ENCODE data around the gene ICE2.
A peak's percentile ranks its signal among the peaks of the same experiment; 100 is the strongest.

The ICE2 gene, protein sequence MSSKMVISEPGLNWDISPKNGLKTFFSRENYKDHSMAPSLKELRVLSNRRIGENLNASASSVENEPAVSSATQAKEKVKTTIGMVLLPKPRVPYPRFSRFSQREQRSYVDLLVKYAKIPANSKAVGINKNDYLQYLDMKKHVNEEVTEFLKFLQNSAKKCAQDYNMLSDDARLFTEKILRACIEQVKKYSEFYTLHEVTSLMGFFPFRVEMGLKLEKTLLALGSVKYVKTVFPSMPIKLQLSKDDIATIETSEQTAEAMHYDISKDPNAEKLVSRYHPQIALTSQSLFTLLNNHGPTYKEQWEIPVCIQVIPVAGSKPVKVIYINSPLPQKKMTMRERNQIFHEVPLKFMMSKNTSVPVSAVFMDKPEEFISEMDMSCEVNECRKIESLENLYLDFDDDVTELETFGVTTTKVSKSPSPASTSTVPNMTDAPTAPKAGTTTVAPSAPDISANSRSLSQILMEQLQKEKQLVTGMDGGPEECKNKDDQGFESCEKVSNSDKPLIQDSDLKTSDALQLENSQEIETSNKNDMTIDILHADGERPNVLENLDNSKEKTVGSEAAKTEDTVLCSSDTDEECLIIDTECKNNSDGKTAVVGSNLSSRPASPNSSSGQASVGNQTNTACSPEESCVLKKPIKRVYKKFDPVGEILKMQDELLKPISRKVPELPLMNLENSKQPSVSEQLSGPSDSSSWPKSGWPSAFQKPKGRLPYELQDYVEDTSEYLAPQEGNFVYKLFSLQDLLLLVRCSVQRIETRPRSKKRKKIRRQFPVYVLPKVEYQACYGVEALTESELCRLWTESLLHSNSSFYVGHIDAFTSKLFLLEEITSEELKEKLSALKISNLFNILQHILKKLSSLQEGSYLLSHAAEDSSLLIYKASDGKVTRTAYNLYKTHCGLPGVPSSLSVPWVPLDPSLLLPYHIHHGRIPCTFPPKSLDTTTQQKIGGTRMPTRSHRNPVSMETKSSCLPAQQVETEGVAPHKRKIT

DNA sequence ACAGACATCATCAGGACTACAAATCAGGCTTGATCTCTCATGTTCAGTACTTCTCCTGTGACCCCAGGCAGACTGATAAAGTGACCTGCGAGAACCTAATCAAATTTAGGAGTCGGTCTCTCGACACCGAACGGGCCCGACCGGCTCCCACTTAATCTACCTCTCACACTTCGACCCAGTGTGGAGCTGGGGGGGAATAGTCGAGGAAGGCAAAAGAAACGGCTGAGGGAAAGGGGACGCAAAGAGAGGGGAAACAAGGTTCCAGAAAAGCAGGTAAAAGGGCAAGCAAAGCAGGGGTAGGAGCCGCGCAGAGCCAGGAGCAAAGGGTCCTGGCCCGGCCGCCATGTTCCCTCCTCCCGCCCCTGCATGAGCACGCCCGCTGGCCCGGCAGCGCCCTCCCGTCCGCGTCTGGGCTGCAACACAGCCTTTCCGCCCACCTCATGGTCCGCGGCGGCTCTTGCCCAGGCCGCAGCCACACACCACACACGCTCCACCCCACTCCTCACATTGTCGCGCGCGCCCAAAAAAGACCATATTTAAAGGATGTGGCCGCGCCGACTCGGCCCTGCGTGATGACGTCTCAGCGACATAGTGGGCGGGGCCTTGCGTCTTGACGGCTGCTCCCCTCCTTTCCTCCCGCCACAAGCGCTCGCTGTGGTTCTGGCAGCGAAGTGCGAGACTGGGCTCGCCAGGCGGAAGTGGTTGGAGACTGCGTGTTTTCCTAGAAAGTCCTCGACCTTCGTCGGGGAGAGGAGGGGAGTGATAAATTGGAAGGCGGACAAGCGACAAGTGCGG is at the start of gene ICE2:
TSS of gene ICE2 (minus strand) at position 577 of the 795 bp plus-strand sequence. CDS start 1,165 bp downstream, outside the sequence.
- DNase-seq (ENCODE audit: low spot score): peak; percentile 95

DNA sequence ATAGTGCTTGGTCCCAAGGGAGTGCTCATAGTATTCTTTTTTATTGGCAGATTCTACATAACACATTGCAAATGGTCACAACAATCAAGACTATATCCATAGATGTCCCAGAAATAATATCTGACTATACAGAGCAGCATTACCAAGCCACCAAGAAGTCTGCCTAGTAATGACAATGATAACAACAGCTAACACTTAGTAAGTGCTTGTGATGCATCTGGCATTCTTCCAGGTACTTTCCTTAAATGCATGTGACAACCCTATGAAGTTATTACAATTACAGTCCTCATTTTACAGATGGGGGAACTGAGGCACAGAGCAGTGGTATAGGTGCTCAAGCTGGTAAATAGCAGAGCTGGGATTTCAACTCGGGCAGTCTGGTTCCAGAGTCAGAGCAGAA is 49.6 kb upstream of the ICE2 start:
- DNase-seq (ENCODE audit: low spot score): peak; percentile 71

DNA sequence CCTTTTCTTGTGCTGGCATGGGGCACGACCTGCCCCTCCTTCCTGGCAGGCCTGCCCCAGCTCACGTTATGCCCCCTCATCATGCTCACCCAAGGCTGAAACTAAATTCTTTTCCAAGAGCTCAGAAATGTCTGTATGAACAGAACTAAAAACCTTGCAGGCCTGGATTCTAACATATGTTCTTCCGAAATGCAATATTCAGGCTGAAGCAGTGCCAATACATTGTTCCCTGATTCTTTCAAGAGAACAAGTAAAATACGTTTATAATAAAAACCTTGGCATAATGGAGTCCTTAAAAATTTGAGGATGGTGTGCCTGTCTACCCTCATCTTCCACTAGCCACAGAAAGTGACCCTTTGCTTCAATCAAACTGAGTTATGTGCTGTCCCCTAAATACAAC is 48.5 kb upstream of the ICE2 start:
- no peak for DNase-seq (ENCODE audit: low spot score)

DNA sequence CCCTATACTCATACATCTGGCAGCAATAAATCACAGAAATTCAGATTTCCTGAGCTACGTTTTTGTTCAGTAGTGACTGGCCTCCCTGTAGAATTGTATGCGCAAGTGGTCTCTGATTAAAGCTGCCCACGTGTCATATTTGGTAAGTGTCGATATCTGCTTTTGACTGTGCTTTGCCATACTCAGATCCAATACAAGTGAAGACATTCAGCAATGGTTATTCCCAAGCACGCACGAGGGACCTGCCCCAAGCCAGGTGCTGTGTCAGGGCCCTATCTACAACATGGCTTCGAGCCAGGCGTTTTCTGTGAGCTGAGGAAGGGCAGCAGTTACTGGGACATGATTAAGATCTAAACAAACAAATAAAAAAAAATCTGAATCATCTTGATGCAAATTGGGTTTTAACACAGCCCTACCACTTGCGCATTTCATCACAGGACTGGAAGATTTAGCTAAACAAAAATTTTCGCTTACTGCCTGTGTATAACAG is 47.2 kb upstream of the ICE2 start:
- DNase-seq (ENCODE audit: low spot score): no peak

DNA sequence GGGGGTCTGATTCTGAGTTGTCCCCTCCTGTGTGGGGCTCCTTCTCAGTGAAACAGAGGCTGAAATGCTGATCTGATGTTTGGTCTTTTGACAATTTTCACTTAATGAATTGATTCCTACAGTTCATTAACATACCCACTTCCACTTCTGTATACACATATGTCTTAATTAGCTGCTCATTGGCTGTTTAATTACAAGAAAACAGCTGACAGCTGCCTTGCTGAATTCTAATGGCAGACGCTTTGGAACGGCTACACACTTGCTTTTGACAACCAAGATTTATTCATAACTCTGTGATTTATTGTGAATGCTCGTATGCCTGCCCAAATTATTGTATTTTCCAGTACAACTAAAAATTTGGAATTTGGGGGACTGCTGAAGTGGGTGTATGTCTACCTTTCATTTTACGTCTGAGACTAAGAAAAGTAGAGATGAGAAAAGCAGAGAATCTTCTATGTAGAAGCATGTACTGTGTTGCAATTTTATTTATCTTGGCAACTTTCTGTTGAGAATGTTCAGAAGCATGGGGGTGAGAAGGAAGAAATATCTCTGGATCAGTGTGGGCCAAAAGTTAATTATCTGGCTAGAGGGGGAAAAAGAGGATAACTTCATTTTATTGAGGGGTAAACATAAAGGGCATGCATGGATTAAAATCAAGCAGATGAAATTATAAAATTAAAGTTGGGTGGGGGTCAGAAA is 46.5 kb upstream of the ICE2 start:
- no peak for DNase-seq (ENCODE audit: low spot score)

DNA sequence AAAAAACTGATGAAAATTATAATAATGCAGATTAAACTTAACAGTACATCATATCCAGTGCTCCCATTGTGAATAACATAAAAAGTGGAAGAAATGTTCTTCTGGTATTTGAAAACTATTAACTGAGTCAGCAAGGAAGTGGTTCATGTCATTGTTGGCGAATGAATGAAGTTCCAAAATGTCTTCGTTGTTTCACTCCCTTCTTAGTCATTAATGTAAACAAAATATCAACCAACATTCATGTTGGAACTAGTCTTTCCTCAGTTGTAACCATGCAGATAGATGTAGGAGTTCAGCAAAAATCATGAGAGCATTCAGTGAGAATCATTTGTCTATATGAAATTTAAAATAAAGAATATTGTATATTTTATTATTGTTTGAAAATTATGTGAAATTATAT is 44.1 kb upstream of the ICE2 start:
- DNase-seq (ENCODE audit: low spot score): no peak

DNA sequence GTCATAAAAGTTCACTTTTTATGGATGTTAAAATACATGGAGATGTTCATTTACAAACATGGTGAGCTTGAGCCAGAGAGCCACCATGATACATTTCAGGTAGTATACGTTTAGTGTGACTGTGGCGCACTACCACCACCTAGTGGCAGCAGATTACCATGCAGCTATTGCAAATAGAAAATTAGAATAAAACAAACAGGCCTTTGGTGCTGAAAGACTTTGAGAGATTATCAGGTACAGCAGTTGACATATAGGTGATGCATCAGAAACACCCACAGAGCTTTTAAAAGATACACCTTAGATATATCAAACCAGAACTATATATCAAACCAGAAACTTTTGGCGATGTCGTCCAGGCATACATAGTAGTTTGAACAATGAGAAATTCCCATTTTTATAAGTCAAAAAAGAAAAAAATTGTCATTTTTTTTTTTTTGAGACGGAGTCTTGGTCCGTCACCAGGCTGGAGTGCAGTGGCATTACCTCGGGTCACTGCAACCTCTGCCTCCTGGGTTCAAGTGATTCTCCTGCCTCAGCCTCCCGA is 42.0 kb upstream of the ICE2 start:
- DNase-seq (ENCODE audit: low spot score): peak; percentile 80

DNA sequence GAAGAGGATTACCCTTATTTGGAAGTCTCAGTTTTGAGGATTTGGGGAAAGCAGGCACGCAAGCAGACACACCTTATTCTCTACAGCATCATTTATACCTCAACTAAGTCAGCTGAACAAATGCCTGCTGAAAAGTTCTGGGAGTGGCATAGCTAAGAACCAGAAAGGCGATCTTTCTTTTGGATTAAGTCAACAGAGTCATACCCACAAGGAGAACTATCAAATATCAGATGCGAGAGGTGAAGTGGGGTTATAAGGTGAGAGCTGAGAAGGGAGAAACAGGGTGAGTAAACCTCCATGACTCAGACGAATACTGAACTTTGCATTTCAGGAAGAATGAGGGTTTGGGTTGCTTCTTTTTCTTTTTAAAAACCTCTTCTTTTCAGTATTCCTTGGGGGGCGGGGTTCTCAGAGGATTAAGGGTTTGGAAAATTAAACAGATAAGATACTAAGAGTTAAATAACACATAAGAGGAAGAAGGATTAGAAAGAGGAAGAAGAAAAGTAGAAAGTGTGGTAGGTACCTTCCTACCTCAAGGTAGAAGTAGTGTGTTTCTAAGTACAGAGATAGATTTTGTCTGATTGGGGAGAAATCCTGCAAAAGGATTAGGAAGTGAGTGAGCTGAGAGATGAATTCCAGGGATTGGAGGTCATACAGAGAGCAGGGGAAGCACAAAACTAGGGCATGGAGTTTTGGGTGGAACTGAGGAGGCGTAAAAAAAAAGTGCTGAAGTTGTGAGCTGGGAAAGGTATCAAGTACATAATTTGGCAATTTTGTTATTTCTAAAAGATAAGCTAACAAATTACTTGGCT is 41.3 kb upstream of the ICE2 start:
- no peak for DNase-seq (ENCODE audit: low spot score)

DNA sequence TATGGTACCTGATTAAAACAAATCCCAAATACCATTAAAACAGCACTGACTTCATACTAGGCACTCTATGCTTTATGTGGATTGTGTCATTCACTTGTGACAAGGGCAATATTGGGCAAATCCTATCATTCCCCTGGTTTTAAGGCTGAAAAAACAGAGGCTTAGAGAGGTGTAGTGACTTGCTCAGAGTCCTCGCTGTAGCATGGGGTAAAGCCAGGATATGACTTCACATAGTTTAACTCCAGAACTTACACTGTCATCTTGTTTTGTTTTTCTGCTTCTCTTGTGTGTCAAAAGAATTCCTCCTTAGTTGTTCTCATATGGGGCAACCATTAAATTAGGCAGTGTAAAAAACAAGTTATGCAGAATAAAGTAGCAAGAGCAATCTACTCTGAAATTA is 40.3 kb upstream of the ICE2 start:
- DNase-seq (ENCODE audit: low spot score): no peak

DNA sequence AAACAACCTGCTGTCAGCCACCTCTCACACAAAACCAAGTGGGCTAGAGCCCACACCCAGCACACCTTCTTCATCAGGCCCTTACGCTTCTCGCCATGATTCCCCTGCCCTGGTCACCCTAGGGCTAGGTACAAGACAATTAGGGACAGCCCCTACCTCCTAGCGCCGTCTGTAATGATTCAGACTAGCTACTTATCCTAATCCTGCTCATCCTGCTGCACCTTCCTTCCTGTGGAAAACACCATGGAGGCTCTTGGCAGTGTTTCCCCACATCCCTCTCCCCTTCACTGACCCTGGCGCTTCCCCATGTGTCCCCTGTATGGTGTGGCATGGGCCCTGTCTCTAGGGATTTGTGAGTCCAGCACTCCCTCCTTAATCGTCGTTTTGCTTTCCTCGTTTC is 39.6 kb upstream of the ICE2 start:
- no peak for DNase-seq (ENCODE audit: low spot score)

DNA sequence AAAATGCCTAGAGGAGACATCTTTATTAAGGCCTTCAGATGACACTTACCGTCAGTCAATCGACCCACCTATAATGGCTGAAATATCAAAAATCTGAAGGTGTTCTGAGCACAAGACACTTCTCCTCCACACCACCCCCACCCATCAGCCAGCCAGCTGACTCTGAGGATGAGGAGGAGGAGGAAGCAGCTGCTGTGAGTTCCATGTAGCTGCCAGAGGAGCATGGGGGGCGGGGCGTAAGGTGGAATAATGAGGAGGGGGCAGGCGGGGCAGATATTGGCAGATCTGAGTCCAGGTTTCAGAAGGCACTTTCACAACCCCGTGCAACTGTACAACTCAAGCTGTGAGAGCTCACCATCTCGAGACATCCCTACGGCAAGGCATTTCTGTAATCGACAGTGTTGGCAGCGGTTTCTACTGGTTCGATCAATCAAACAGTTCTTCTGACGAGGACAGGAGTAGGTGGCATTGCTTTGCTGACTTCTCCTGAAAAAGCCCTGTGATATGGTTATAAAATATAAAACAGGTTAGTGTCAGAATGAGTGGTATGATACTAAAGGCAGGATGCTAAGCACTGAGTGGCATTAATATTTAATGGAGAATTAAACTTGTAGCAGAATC is 35.4 kb upstream of the ICE2 start:
- no peak for DNase-seq (ENCODE audit: low spot score)

DNA sequence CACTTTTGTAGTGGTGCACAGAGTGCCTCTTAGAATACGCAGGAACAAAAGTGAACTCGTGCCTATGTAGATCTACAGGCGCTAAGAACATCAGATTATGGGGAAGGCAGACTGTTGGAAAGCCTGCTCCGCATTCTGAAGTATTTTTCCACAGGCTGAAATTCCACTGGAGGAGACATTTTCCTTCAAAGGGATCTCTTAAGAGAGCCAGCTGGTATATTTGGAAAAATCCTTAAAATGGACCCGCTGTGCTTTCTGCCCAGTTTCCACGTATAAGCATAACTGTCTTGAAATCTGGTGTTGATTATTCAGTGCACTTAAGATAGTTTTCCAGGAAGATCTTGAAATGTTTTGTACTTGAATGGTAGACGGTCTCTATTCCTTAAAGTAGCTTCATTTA is 34.7 kb upstream of the ICE2 start:
- no peak for DNase-seq (ENCODE audit: low spot score)

DNA sequence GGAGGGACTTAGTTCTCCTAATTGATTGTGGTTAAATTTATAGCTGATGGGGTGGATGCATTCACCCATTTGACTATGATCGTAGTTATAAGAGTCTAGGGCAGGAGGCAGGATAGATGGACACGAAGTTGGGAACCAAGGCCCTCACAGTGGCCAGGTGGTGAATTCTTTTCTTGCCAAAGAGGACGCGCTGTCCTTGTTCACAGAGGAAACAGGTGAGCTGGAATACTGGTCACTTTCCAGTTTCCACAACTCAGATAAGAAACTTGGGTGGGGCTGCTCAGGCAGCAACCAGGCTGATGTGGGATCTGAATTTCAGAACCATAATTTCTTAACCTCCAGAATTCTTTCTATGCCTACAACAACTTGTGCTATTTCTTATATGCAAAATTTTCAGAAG is 34.0 kb upstream of the ICE2 start:
- no peak for DNase-seq (ENCODE audit: low spot score)

DNA sequence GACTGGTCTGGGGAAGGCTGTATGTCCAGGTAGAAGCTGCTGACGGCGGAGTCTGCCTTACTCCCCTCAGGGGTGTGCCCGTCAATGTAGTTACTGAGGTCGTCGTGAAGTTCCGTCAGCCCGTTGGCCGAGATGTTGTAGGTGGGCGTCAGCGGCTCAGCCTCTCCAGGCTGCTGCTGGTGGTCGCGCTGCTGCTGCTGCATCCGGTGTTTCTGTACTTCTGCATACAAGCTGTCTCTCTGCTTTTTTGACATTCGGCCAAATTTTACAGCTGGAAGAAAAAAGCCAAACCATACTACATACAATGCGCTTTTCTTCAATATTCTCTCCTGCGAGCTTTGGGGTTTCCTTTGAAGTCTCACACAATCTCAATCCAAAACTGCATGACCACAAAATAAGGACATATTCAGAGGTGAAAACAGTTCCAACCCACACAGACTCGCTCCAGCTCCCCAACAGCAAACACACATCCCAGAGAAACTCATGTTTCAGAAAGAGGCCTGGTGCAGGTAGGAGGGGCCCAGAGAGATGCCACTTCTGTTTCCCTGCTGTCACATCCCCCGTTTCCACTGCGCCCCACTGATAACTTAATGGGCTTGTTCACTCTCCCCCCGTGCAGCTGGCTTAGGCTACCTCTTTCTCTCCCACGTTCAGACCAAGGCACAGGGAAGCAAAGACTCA is 32.5 kb upstream of the ICE2 start:
- DNase-seq (ENCODE audit: low spot score): no peak

DNA sequence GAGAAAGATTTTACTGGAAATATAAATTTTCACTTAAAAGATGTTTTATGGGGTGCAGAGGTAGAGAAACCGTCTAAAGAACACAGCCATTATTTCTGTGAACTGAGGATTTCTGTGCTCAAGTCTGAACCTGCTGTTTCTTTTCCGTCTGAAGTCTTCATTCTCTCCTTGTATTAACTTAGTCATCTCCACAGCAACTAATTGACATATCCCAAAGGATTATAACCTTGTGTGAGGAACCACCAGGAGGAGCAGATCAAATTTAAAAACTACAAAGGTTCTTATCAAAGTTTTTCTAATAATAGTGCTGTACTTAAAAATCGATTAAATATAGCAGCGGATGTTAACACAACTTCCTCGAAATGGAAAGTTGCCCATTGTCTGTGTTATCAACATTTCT is 31.1 kb upstream of the ICE2 start:
- no peak for DNase-seq (ENCODE audit: low spot score)

DNA sequence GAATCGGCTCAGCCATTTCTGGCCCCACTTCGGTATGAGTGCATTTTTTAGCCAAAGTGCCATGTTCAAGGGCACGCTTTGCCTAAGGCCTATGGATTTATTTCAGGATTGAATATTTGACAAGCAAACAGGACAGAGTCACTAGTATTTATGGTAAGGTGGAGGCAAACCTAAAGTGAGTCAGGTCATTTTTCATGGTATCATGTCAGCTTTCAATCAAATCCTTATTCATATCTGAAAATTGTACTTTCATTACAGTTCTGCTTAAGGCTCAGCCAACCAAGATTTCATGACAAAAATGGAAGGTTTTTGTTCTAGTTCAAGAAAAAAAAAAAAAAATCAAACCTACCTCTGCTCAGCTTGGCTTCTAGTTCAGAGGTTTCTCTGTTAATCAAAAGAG is 30.5 kb upstream of the ICE2 start:
- no peak for DNase-seq (ENCODE audit: low spot score)

DNA sequence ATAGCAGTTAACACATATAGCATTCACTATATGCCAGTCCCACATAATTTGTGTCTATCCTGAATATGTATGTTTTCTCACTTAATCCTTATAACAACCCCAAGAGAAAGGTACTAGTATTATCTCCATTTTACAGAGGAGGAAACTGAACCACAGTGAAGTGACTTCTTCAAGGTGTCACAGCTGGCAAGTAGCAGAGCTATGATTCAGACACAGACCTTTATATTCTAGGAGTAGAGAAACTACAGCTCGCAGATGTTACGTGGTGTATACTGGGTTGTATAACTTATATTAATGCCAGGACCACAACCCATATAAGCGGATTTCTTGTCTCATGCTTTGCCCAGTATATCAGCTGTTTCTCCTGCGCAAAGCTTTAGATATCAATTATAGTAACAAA is 29.5 kb upstream of the ICE2 start:
- peak; percentile 23 for DNase-seq (ENCODE audit: low spot score)

DNA sequence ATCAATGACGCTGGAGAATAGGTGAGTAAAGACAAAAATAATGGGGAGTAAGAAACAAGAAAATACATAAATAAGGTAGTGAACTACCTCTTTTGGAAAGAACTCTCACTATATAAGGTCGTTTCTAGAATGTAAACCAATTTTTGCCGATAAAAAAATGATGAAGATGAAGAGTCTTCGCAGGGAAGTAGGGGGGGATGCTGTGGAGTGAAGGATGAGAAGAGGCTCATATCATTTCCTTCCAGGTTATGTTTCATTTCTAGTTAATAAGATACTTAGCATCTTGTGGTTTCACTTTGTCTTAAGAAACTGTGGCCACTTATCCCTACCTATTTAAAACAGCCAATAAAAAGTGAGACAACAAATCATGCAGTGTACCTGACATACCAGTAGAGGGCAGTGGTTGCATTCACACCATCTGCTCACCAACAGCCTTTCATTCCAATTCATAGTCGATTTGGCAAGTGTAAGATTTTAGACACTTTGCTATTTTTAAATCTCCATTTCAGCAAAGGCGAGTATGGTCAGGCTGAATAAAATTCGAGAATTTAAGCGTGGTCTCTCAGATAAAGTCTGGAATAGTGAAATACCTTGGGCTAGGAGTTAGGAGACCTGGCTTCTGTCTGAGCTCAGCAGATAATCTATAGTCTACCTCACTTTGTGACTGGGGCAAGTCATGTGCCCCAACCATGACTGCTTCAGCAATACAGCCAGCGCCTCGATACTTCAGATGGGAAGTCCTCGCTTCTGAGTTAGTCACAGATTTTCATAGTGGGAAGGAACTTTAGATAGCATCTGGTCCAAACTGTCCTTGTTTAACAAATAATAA is 28.9 kb upstream of the ICE2 start:
- DNase-seq (ENCODE audit: low spot score): peak; percentile 82
